Omental fat pad (tissue), 4 donors: ENCODE data around the gene DNAH9. TPM values are rescaled to one million over a fixed set of nuclear protein-coding genes. Genes with fewer than 3 reads are reported as not detected.

Experiments used
- ATAC-seq: fragments of 150-250 bp; one replicate; pipeline ENCODE4 v1.9.1; 2016; ENCODE audit warnings: mild to moderate bottlenecking, moderate library complexity; ENCODE audit not compliant: low FRiP score
- DNase-seq: peaks from one replicate; pipeline ENCODE4 v3.0.0-alpha.2; 2019; ENCODE audit warnings: low spot score
- CTCF ChIP-seq, 3 donors: fragments of 450-650 bp; IDR thresholded peaks; one replicate each; pipeline ENCODE4 v1.5.1; 2016 to 2017; ENCODE audit warnings: antibody characterized with exemption in 3 of 3, mild to moderate bottlenecking in 3 of 3, moderate library complexity in 2 of 3
- total RNA-seq, 4 donors: library from RNA; depleted of rRNA; stranded (reverse); fragments of >200 nt; gene quantifications; one replicate each; pipeline ENCODE4 v1.1.0, GENCODE V29; 2016

Gene DNAH9
- total RNA-seq, 4 donors from 2014 or later: 0.72 to 6.0 (median 3.1) TPM

GRCh38 chr17:11739351-11739750 is 141.1 kb downstream of the DNAH9 start:
- ATAC-seq: no peak
- no peak for TF ChIP-seq CTCF (IDR thresholded peaks at IDR 0.05)
- DNase-seq: no peak

GRCh38 chr17:11739848-11740247 is 141.6 kb downstream of the DNAH9 start:
- ATAC-seq: no peak

GRCh38 chr17:11742886-11743285 is 144.6 kb downstream of the DNAH9 start:
- no peak for TF ChIP-seq CTCF (IDR thresholded peaks at IDR 0.05)
- DNase-seq (no peak), ATAC-seq (no peak)

More at GRCh38 chr17:11739848-11740247, 141.6 kb downstream of the DNAH9 start:
- no peak for DNase-seq
- no peak for TF ChIP-seq CTCF (IDR thresholded peaks at IDR 0.05)

- no peak for ATAC-seq
Measured at GRCh38 chr17:11744696-11745095, 146.4 kb downstream of the DNAH9 start.

GRCh38 chr17:11747441-11747840 is 149.2 kb downstream of the DNAH9 start:
- TF ChIP-seq CTCF (IDR thresholded peaks at IDR 0.05): no peak
- no peak for ATAC-seq
- DNase-seq: no peak

More at GRCh38 chr17:11744696-11745095, 146.4 kb downstream of the DNAH9 start:
- DNase-seq: no peak
- no peak for TF ChIP-seq CTCF (IDR thresholded peaks at IDR 0.05)

- DNase-seq (no peak), ATAC-seq (no peak)
- TF ChIP-seq CTCF (IDR thresholded peaks at IDR 0.05): no peak
Measured at GRCh38 chr17:11757815-11758214, 159.5 kb downstream of the DNAH9 start.

GRCh38 chr17:11768106-11768505 is 169.8 kb downstream of the DNAH9 start:
- DNase-seq: no peak
- no peak for ATAC-seq
- TF ChIP-seq CTCF (IDR thresholded peaks at IDR 0.05): no peak
